ENCODE measurements around the gene FTSJ3. TPM values are rescaled to one million over a fixed set of nuclear protein-coding genes. Genes with fewer than 3 reads are reported as not detected.
A peak's percentile ranks its signal among the peaks of the same experiment; 100 is the strongest.

FTSJ3 gene
- total and polyA plus RNA-seq, 10 of the 15 experiments (the other 5 are each of a cell fraction or from before 2014, with no cell fraction given), result 17.2 to 79.2 (median 50.4) TPM

DNA sequence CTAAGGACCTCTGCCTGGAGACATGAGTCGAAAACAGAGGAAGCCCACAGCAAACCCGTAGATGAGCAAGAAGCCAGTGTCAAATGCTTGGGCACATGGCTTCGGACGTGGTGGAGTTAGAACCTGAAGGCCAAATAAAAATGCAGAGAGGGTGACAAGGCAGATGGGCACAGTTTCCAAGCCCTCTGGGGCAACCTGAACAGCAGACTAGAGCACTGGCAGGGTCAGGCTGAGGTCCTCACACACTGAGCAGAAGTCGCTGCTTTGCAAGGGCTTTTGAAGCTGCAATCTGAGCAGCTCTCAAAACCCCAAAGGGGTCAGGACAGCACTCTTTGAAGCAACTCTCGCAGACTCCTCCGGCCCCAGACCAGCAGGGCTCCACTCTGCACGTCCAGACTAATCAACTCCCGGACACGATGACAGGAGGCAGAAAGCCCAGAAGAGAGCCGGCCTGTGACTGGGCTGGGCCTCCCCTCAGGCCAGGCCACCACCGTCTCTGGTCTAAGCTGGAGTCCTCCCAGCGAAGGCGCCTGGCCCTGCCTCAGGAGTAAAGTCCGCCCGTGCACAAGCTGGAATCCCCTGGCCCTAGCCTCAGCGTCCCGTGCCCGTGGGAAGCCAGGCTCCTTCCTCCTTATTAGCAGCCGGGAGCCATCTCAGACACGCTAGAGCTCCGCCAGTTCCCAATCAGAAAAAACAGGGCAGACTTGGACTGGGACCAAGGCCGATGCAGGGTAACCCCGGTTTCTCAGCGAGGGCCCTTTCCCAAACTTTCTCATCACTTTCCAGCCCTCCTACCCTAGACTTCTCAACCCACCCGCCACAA, 14.1 kb upstream of the FTSJ3 start:
- in situ Hi-C loops (cut with MboI), result loop anchor here (10.0 to 25.0 kb wide), 2 partner anchors 404 to 663 kb away; partner anchors contain the start of genes CEP95, CYB561 and DDX5
- Histone ChIP-seq H3K9me3 (replicated peaks; ENCODE audit: control insufficient read depth, insufficient read depth, low read length) (no peaks in the 10 kb centered on the region), H3K79me2 (ENCODE audit: control insufficient read depth, insufficient read depth, low read length) (peaks cover 51% of the 10 kb centered on the region), H3K27ac (ENCODE audit: control insufficient read depth, insufficient read depth) (peak overlapping the region; percentile 80), H2AFZ (ENCODE audit: control insufficient read depth, low read depth, low read length) (no peak overlapping the region), H3K36me3 (ENCODE audit: control insufficient read depth in 2 of 2, insufficient read depth in 2 of 2, low read length in 1 of 2) (peaks cover 0 to 6% of the 10 kb centered on the region in 2 experiments; a peak in 1 of 4 replicates), H3K4me3 (peak overlapping the region; percentile 97), H3K27me3 (replicated peaks in 1 of 2; ENCODE audit: control insufficient read depth in 2 of 2, insufficient read depth in 2 of 2, low read length in 1 of 2) (no peaks in the 10 kb centered on the region), H3K9ac (ENCODE audit: control insufficient read depth, insufficient read depth, low read length) (peak overlapping the region; percentile 65), H3K4me1 (ENCODE audit: control insufficient read depth, insufficient read depth, low read length) (peaks cover 18% of the 10 kb centered on the region), H4K20me1 (ENCODE audit: control insufficient read depth, insufficient read depth) (no peaks in the 10 kb centered on the region), H3K4me2 (ENCODE audit: control insufficient read depth, insufficient read depth) (peak overlapping the region; percentile 90)
- ChIA-PET SMC1A (ENCODE audit: uncharacterized antibody, unreplicated experiment) (interaction anchor here (0.7 to 1.0 kb wide), 2 partner anchors 13 to 28 kb away, joined by 3 to 5 read pairs; no protein-coding TSS in a partner anchor), CTCF (interaction anchor here (0.8 to 2.7 kb wide), 5 partner anchors 11 to 229 kb away, joined by 3 to 19 read pairs (median 4); partner anchors contain the start of genes FTSJ3 and PSMC5), RAD21 (ENCODE audit: unreplicated experiment) (interaction anchor here (2.2 kb wide), 1 partner anchor 14 kb away, joined by 5 read pairs; the partner anchor contains the start of gene FTSJ3), POLR2A (interaction anchor here (0.5 to 3.5 kb wide), 10 partner anchors 9 to 227 kb away, joined by 3 to 24 read pairs (median 4); partner anchors contain the start of genes CCDC47, DDX42, FTSJ3 and PSMC5)
- WGBS (ENCODE audit: insufficient coverage, insufficient replicate concordance, low lambda C conversion rate, missing lambda C conversion rate), result 3% methylated on average over 26 of the region's 26 CpGs
- ATAC-seq, result peak; percentile 13
- peak; percentile 31 for FAIRE-seq
- no TSS peak for BruUV-seq (replicated peaks)
- no peak for TF ChIP-seq CUX1 (IDR thresholded peaks at IDR 0.05; ENCODE audit: insufficient replicate concordance, low read depth, low read length)
- TF ChIP-seq HDGF (IDR thresholded peaks at IDR 0.05), result 0 out of 2 replicates have a peak, but pooled peaks have one; percentile 50
- 0 out of 2 replicates have a peak, but pooled peaks have one; percentile 8 for TF ChIP-seq POLR2A (IDR thresholded peaks at IDR 0.05; ENCODE audit: low read depth, low read length)
- TF ChIP-seq DPF2 (IDR thresholded peaks at IDR 0.05), result no peak
- no peak for TF ChIP-seq TARDBP (IDR thresholded peaks at IDR 0.05; ENCODE audit: borderline replicate concordance)
- TF ChIP-seq BHLHE40 (IDR thresholded peaks at IDR 0.05; ENCODE audit: borderline replicate concordance in 1 of 2, low read depth in 2 of 2, low read length in 1 of 2), result peak in 1 of 2 experiments; percentile 60; a peak in 1 of 4 replicates
- TF ChIP-seq IRF5 (IDR thresholded peaks at IDR 0.05; ENCODE audit: borderline replicate concordance), result no peak
- no peak for TF ChIP-seq HDAC6 (IDR thresholded peaks at IDR 0.05; ENCODE audit: unreplicated experiment)
- no peak for TF ChIP-seq RELB (IDR thresholded peaks at IDR 0.05; ENCODE audit: low read depth)
- no peak for DNase-seq (ENCODE audit: low read depth, low spot score)
- intact Hi-C loops (cut with micrococcal nuclease; ENCODE audit: unreplicated experiment), result loop anchor here (2.0 to 5.0 kb wide), 3 partner anchors 69 to 144 kb away; partner anchors contain the start of genes CCDC47, DDX42 and STRADA
